Endothelial cell (in vitro differentiated cells): ENCODE data around the gene ATRAID. TPM values are rescaled to one million over a fixed set of nuclear protein-coding genes. Genes with fewer than 3 reads are reported as not detected.

Experiments
- DNase-seq: peaks from one replicate; pipeline ENCODE4 v3.0.0; 2021; ENCODE audit warnings: low spot score
- H3K27ac Mint-ChIP-seq: one replicate; pipeline ENCODE4 v1.8.0; 2021; ENCODE audit warnings: mixed read lengths, inconsistent platforms; ENCODE audit not compliant: unreplicated experiment
- H3K27me3 Mint-ChIP-seq: one replicate; pipeline ENCODE4 v1.8.0; 2021; ENCODE audit warnings: mild to moderate bottlenecking, moderate library complexity, mixed read lengths, inconsistent platforms; ENCODE audit not compliant: unreplicated experiment
- H3K36me3 Mint-ChIP-seq: one replicate; pipeline ENCODE4 v1.8.0; 2021; ENCODE audit warnings: mild to moderate bottlenecking, low read depth, mixed read lengths, inconsistent platforms; ENCODE audit not compliant: unreplicated experiment
- H3K4me1 Mint-ChIP-seq: one replicate; pipeline ENCODE4 v1.8.0; 2021; ENCODE audit warnings: mild to moderate bottlenecking, mixed read lengths, inconsistent platforms; ENCODE audit not compliant: unreplicated experiment
- H3K4me3 Mint-ChIP-seq: one replicate; pipeline ENCODE4 v1.8.0; 2021; ENCODE audit warnings: mild to moderate bottlenecking, mixed read lengths, inconsistent platforms; ENCODE audit not compliant: unreplicated experiment
- H3K9me3 Mint-ChIP-seq: one replicate; pipeline ENCODE4 v1.8.0; 2021; ENCODE audit warnings: mixed read lengths, inconsistent platforms; ENCODE audit not compliant: unreplicated experiment
- CTCF ChIP-seq: fragments of 200-600 bp; sonication (generic); IDR thresholded peaks from one replicate; pipeline ENCODE4 v1.5.0; 2021; ENCODE audit warnings: antibody characterized with exemption; ENCODE audit not compliant: unreplicated experiment
- total RNA-seq: library from RNA; stranded (reverse); fragmentation: NEBNext Ultra II Directional; extraction: Animal tissue kit (Norgen Biotek cat#: 25700); gene quantifications from one replicate; pipeline ENCODE4 v1.2.1, GENCODE V29; 2021; ENCODE audit not compliant: unreplicated experiment

Gene ATRAID
- total RNA-seq, 1 donor from 2014 or later = 89.9 TPM

- TF ChIP-seq CTCF = no peak
- Mint-ChIP-seq H3K4me3 (no peak overlapping the region), H3K27ac (no peak overlapping the region), H3K4me1 (no peaks in the 10 kb centered on the region), H3K27me3 (peaks cover 1% of the 10 kb centered on the region), H3K9me3 (no peaks in the 10 kb centered on the region), H3K36me3 (no peaks in the 10 kb centered on the region)
- DNase-seq = no peak
These were observed 33.4 kb upstream of the ATRAID start for GRCh38 chr2:27178469-27178868.

- no peaks in the 10 kb centered on the region for H3K4me1 Mint-ChIP-seq
- no peak for DNase-seq
- H3K9me3 Mint-ChIP-seq = no peaks in the 10 kb centered on the region
- no peak overlapping the region for H3K27ac Mint-ChIP-seq
- H3K4me3 Mint-ChIP-seq = no peak overlapping the region
- H3K27me3 Mint-ChIP-seq = peaks cover 1% of the 10 kb centered on the region
- no peak for TF ChIP-seq CTCF
- no peaks in the 10 kb centered on the region for H3K36me3 Mint-ChIP-seq
These were observed 32.4 kb upstream of the ATRAID start for GRCh38 chr2:27179344-27180000.

GRCh38 chr2:27182346-27182745 is 29.5 kb upstream of the ATRAID start:
- DNase-seq = no peak
- Mint-ChIP-seq H3K27ac (no peak overlapping the region), H3K27me3 (peaks cover 1% of the 10 kb centered on the region), H3K36me3 (no peaks in the 10 kb centered on the region), H3K9me3 (no peaks in the 10 kb centered on the region), H3K4me3 (no peak overlapping the region), H3K4me1 (no peaks in the 10 kb centered on the region)
- TF ChIP-seq CTCF = no peak

GRCh38 chr2:27184115-27184514 is 27.7 kb upstream of the ATRAID start:
- no peaks in the 10 kb centered on the region for H3K36me3 Mint-ChIP-seq
- H3K27me3 Mint-ChIP-seq = peaks cover 1% of the 10 kb centered on the region
- H3K9me3 Mint-ChIP-seq = no peaks in the 10 kb centered on the region
- no peak for TF ChIP-seq CTCF
- no peaks in the 10 kb centered on the region for H3K4me1 Mint-ChIP-seq
- H3K27ac Mint-ChIP-seq = no peak overlapping the region
- DNase-seq = no peak
- H3K4me3 Mint-ChIP-seq = no peak overlapping the region

- Mint-ChIP-seq H3K9me3 (no peaks in the 10 kb centered on the region), H3K4me1 (no peaks in the 10 kb centered on the region), H3K27ac (no peak overlapping the region), H3K4me3 (no peak overlapping the region), H3K27me3 (no peaks in the 10 kb centered on the region), H3K36me3 (no peaks in the 10 kb centered on the region)
- DNase-seq = no peak
- TF ChIP-seq CTCF = no peak
These were observed 26.4 kb upstream of the ATRAID start for GRCh38 chr2:27185331-27186026.
